Measurements from ENCODE around the gene MAPK8IP2.
A peak's percentile ranks its signal among the peaks of the same experiment; 100 is the strongest.

MAPK8IP2 gene

DNA sequence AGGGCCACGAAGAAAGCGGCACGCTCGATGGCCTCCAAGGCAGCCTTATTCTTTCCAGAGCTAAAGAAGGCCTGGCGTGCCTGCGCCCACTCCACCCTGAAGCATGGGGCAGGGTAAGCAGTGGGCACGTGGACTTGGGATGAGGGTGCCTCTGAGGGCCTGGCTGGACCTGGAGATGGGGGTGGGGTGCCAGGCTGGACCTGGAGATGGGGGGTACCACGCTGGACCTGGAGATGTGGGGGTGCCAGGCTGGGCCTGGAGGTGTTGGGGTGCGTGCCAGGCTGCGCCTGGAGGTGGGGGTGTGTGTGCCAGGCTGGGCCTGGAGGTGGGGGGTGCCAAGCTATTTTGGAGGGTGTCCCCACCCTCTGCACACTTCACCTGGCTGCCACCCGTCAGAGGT, 27.6 kb upstream of the MAPK8IP2 start:
- H3K4me1 ChIP-seq, result no peaks in the 10 kb centered on the region
- H3K9me3 ChIP-seq, result no peaks in the 10 kb centered on the region
- no peak overlapping the region for H3K4me3 ChIP-seq (ENCODE audit: low read depth, low read length)
- peaks cover 7% of the 10 kb centered on the region; the same call in 1 of the 2 replicates for H3K36me3 ChIP-seq
- no peak for DNase-seq
- H3K27me3 ChIP-seq, result no peaks in the 10 kb centered on the region
- TF ChIP-seq, protein P1, sequence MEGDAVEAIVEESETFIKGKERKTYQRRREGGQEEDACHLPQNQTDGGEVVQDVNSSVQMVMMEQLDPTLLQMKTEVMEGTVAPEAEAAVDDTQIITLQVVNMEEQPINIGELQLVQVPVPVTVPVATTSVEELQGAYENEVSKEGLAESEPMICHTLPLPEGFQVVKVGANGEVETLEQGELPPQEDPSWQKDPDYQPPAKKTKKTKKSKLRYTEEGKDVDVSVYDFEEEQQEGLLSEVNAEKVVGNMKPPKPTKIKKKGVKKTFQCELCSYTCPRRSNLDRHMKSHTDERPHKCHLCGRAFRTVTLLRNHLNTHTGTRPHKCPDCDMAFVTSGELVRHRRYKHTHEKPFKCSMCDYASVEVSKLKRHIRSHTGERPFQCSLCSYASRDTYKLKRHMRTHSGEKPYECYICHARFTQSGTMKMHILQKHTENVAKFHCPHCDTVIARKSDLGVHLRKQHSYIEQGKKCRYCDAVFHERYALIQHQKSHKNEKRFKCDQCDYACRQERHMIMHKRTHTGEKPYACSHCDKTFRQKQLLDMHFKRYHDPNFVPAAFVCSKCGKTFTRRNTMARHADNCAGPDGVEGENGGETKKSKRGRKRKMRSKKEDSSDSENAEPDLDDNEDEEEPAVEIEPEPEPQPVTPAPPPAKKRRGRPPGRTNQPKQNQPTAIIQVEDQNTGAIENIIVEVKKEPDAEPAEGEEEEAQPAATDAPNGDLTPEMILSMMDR (IDR thresholded peaks at IDR 0.05; ENCODE audit: low read depth, low read length), result no peak

DNA sequence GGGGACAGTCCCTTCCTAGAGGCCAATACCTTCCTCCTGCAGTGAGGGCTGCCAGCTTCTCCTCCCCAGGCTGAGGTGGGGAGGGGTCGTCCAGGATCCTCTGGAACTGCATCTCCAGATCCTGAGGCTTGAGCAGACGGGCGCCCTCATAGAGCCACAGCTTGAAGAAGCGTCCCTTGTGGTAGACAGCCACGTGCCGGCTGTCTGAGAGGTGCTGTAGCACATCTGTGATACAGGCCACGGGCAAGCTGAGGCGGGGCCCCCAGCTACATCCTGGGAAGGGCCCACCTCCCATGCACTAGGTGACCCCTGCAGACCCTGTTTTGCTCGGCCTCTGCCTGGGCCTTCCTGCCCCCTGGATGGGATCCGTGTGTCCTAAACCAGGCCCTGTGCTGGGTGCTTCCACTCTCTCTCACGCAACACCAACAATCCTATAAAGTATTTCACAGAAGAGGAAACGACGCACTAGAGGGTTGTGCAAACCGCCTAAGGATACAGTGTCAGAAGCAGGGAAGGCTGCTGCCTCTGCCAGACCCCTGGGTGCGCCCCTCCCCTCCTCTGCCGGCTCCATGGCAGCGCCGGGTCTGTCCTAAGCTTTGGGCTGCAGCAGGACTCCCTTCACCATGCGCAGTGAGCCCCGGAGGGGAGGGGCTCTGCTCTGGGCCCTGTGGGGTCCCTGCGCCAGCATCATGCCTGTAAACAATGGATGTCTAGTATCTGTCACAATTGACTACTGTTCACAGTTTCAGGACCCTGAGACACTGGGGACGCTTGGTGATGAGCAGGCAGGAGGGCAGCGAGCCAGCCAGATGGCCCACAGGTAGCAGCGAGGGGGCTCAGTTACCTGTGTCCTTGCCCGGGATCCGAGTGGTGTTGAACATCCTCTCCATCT, 26.9 kb upstream of the MAPK8IP2 start:
- no peaks in the 10 kb centered on the region for H3K9me3 ChIP-seq
- H3K27me3 ChIP-seq, result no peaks in the 10 kb centered on the region
- DNase-seq, result no peak
- TF ChIP-seq, protein P1 (IDR thresholded peaks at IDR 0.05; ENCODE audit: low read depth, low read length), result no peak
- H3K4me3 ChIP-seq (ENCODE audit: low read depth, low read length), result no peak overlapping the region
- peaks cover 7% of the 10 kb centered on the region; the same call in 1 of the 2 replicates for H3K36me3 ChIP-seq
- H3K4me1 ChIP-seq, result no peaks in the 10 kb centered on the region

DNA sequence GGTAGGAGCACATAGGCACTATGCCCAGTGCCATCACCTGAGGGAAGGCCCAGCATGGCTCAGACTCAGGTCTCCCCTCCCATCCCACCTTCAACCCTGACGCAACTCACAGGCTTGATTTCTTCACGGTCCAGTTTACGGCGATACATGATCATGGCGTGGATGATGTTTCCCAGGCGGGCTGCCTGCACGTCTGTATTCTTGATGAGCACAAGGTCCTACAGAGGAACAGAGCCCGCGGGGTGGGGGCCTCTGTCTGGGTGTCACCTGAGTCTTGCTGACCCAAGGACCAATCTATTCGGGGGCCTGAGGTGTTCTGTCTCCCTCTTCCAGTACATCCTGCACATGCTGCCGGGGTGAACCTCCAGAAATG, 26.2 kb upstream of the MAPK8IP2 start:
- TF ChIP-seq, protein P1 (IDR thresholded peaks at IDR 0.05; ENCODE audit: low read depth, low read length), result no peak
- Histone ChIP-seq H3K4me1 (no peaks in the 10 kb centered on the region), H3K9me3 (no peaks in the 10 kb centered on the region), H3K4me3 (ENCODE audit: low read depth, low read length) (no peak overlapping the region), H3K27me3 (no peaks in the 10 kb centered on the region), H3K36me3 (peaks cover 7% of the 10 kb centered on the region; the same call in 1 of the 2 replicates)
- DNase-seq, result no peak

DNA sequence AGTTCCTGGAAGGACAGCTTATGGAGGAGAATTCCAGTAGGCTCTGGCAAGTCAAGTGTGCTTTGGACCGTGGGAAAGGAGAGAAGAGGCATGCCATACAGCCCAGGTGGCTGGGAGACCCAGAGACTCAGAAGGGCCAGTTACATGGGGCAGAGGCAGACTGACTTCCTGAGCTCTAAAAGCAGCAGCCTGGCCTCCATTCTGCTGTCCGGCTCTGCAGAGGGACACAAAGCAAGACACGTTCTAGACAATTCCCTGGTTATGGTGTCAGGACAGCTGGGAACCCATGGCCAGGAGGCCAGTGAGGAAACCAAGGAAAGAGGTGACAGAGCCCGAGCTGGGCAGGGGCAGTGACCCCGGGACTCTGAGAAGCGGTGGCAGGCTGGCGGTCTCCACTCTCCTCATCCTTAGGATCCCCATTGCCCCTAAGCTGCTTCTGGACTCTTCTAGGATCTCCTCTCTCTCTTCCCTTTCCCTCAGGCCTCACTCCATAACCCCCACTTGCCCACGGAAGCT, 25.1 kb upstream of the MAPK8IP2 start:
- H3K9me3 ChIP-seq, result no peaks in the 10 kb centered on the region
- H3K36me3 ChIP-seq, result peaks cover 7% of the 10 kb centered on the region; the same call in 1 of the 2 replicates
- TF ChIP-seq, protein P1 (IDR thresholded peaks at IDR 0.05; ENCODE audit: low read depth, low read length), result no peak
- no peak for DNase-seq
- H3K4me1 ChIP-seq, result no peaks in the 10 kb centered on the region
- H3K27me3 ChIP-seq, result no peaks in the 10 kb centered on the region
- H3K4me3 ChIP-seq (ENCODE audit: low read depth, low read length), result no peak overlapping the region

DNA sequence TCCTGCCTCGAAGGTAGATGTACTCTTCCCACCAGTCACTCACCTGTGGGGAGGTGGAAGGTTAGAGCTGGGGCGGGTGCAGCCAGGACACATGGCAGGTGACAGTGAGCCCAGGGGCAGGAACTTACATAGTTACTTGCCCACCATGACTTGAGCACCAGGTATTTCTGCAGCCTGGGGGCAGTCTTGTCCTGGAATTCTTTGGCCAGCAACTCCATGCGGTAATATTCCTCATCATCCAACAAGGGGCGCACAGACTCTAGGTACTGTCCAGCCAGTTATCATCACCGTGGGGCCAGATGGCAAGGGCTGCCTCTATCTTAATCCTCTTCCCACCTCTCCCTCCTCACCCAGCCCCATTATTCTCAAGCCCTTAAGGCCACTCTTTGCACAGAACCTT, 24.5 kb upstream of the MAPK8IP2 start:
- no peaks in the 10 kb centered on the region for H3K9me3 ChIP-seq
- no peaks in the 10 kb centered on the region for H3K4me1 ChIP-seq
- H3K27me3 ChIP-seq, result no peaks in the 10 kb centered on the region
- DNase-seq, result peak; percentile 74
- H3K36me3 ChIP-seq, result peaks cover 4% of the 10 kb centered on the region; the same call in 1 of the 2 replicates
- TF ChIP-seq, protein P1 (IDR thresholded peaks at IDR 0.05; ENCODE audit: low read depth, low read length), result peak; percentile 81
- no peak overlapping the region for H3K4me3 ChIP-seq (ENCODE audit: low read depth, low read length)

Measured in BE2C (cell line).